K562 (cell line): ENCODE data around the gene CLEC3B. TPM values are rescaled to one million over a fixed set of nuclear protein-coding genes. Genes with fewer than 3 reads are reported as not detected.
A peak's percentile ranks its signal among the peaks of the same experiment; 100 is the strongest.

Experiments used
- ATF1 ChIP-seq, 2 experiments: fragments of 450-650 bp in 1 of 2; IDR thresholded peaks; 2 replicates each; pipeline ENCODE4 v1.6.1; 2016; ENCODE audit warnings: missing compliant biosample characterization in 1 of 2, missing genetic modification characterization in 1 of 2
- ATF7 ChIP-seq: fragments of 450-650 bp; IDR thresholded peaks from 2 replicates; pipeline ENCODE4 v1.7.1; 2014; ENCODE audit warnings: mild to moderate bottlenecking, moderate library complexity
- FOXA3 ChIP-seq, 2 experiments: fragments of 450-650 bp in 1 of 2; sonication (generic) in 1 of 2; formaldehyde crosslinking; IDR thresholded peaks in 1 of 2; conservative IDR thresholded peaks in 1 of 2; 2 replicates each; pipeline versions ENCODE4 v1.4.0 to v1.8.0; 2020 to 2022; ENCODE audit warnings: mild to moderate bottlenecking in 2 of 2, missing genetic modification reagents in 1 of 2
- FOXK2 ChIP-seq, 2 experiments: fragments of 450-650 bp; IDR thresholded peaks in 1 of 2; conservative IDR thresholded peaks in 1 of 2; 2 replicates each; pipeline ENCODE4 v1.6.1; 2016; ENCODE audit warnings: low read depth in 2 of 2, mild to moderate bottlenecking in 1 of 2
- HDAC3 ChIP-seq: fragments of 450-650 bp; IDR thresholded peaks from 2 replicates; pipeline ENCODE4 v1.6.1; 2018; ENCODE audit warnings: borderline replicate concordance, mild to moderate bottlenecking, moderate library complexity; ENCODE audit not compliant: partially characterized antibody
- IRF2 ChIP-seq: sonication (generic); formaldehyde crosslinking; IDR thresholded peaks from 2 replicates; pipeline ENCODE4 v1.8.1; 2022; ENCODE audit warnings: mild to moderate bottlenecking, missing genetic modification reagents
- L3MBTL2 ChIP-seq: fragments of 450-650 bp; IDR thresholded peaks from 2 replicates; pipeline ENCODE4 v1.6.1; 2016; ENCODE audit warnings: mild to moderate bottlenecking, moderate library complexity
- MXI1 ChIP-seq: IDR thresholded peaks from 2 replicates; pipeline ENCODE4 v1.6.1; 2011; ENCODE audit warnings: low read depth, mild to moderate bottlenecking, improper control_type of control experiment, low read length
- PURB ChIP-seq: sonication (generic); formaldehyde crosslinking; IDR thresholded peaks from 2 replicates; pipeline ENCODE4 v1.9.0; 2021; ENCODE audit warnings: low read depth, mild to moderate bottlenecking, missing genetic modification reagents
- RFX1 ChIP-seq: fragments of 450-650 bp; IDR thresholded peaks from 2 replicates; pipeline ENCODE4 v1.6.1; 2016; ENCODE audit warnings: mild to moderate bottlenecking, moderate library complexity
- SMAD4 ChIP-seq: fragments of 250-450 bp; sonication (Bioruptor Pico); conservative IDR thresholded peaks from 2 replicates; pipeline ENCODE4 v1.8.0; 2021; ENCODE audit warnings: inconsistent platforms, mild to moderate bottlenecking, moderate library complexity
- YBX1 ChIP-seq: fragments of 450-650 bp; IDR thresholded peaks from 2 replicates; pipeline ENCODE4 v1.7.1; 2016; ENCODE audit warnings: mild to moderate bottlenecking
- ZNF263 ChIP-seq: sonication (generic); formaldehyde crosslinking; IDR thresholded peaks from 2 replicates; pipeline ENCODE4 v1.8.0; 2022; ENCODE audit warnings: mild to moderate bottlenecking, missing genetic modification reagents, borderline replicate concordance
- polyA plus RNA-seq, 8 experiments: library from polyadenylated mRNA; depleted of rRNA in 4 of 8; stranded (reverse) in 5 of 8; unstranded in 3 of 8; fragments of >200 nt; fragmentation: Nextera tagmentation in 2 of 8; fragmentation: Illumina TruSeq in 1 of 8; extraction: Ambion mirVana in 2 of 8; extraction: Trizol in 1 of 8; gene quantifications; 2 replicates each; pipeline versions ENCODE4 v1.2.1 to v1.2.3, GENCODE V29; 2011 to 2014; ENCODE audit warnings: inconsistent platforms in 1 of 8, missing spikeins in 1 of 8
- total RNA-seq, 7 experiments: library from RNA; depleted of rRNA in 6 of 7; stranded (reverse); fragments of >200 nt in 6 of 7; fragmentation: Illumina TruSeq in 2 of 7; extraction: Trizol in 2 of 7; gene quantifications; 2 replicates each; pipeline versions ENCODE4 v1.2.1 to v1.2.3, GENCODE V29; 2011 to 2021; ENCODE audit warnings: low replicate concordance in 1 of 7
- TF ChIP-seq, protein P1 (sequence below), 2 experiments: fragments of 450-650 bp; IDR thresholded peaks; 2 replicates each; pipeline ENCODE4 v1.6.1; 2016; ENCODE audit warnings: mild to moderate bottlenecking in 2 of 2, borderline replicate concordance in 1 of 2, low read depth in 1 of 2, moderate library complexity in 1 of 2
- TF ChIP-seq, protein P2 (sequence below): fragments of 450-650 bp; IDR thresholded peaks from 2 replicates; pipeline ENCODE4 v1.6.1; 2016; ENCODE audit warnings: antibody characterized with exemption
- TF ChIP-seq, protein P3 (sequence below): fragments of 200-400 bp; formaldehyde crosslinking; IDR thresholded peaks from 2 replicates; pipeline ENCODE4 v1.6.1; 2017; ENCODE audit warnings: mild to moderate bottlenecking, low read depth, low read length, moderate library complexity

The CLEC3B gene
- total and polyA plus RNA-seq, 9 of the 15 experiments (the other 6 are each of a cell fraction or from before 2014, with no cell fraction given) = not detected

DNA sequence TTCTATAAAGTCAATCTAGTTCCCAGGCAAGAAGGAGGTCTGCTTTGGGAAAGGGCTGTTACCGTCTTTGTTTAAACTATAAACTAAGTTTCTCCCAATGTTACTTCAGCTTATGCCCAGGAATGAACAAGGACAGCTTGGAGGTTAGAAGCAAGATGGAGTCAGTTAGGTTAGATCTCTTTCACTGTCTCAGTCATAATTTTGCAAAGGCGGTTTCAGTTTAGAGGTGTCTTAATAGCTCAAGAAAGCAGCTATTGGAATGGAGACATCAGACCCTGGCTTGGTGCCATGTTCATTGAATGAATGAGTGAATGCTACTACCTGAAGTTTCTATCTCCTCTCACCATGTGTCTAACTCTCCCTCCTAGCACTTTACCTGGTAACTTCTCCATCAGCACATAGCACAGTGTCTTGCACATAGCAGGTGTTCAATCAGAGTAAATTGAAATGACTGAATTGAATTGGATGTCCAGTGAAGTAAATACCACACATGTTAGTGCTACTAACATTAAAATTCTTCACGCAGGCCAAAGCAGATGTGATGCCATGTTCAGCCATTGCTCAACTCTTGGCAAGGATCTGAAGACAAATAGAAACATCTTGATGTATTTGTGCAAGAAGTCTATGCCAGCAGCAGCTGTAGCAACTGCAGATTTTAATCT lies 28.2 kb downstream of the CLEC3B start (continued):
- TF ChIP-seq PURB (CRISPR knock-in tag) (no peak), ATF7 (no peak), FOXA3 (CRISPR knock-in tag; conservative IDR thresholded peaks at IDR 0.05 in 1 of 2, IDR thresholded peaks at IDR 0.05 in 1 of 2) (0 out of 4 replicates have a peak, but pooled peaks of 1 of the 2 experiments have one; percentile 5), MXI1 (no peak), HDAC3 (no peak), SMAD4 (CRISPR knock-in tag) (peak; percentile 99), ATF1 (CRISPR knock-in tag; IDR thresholded peaks at IDR 0.05) (no peak), ATF1 (tag; IDR thresholded peaks at IDR 0.05) (peak; percentile 60; the same call in 1 of the 2 replicates), L3MBTL2 (no peak), IRF2 (CRISPR knock-in tag) (no peak), ZNF263 (no peak), RFX1 (no peak), YBX1 (no peak), FOXK2 (conservative IDR thresholded peaks at IDR 0.05 in 1 of 2, IDR thresholded peaks at IDR 0.05 in 1 of 2; ENCODE audit: low read depth in 2 of 2) (no peak)
- TF ChIP-seq, protein P1, sequence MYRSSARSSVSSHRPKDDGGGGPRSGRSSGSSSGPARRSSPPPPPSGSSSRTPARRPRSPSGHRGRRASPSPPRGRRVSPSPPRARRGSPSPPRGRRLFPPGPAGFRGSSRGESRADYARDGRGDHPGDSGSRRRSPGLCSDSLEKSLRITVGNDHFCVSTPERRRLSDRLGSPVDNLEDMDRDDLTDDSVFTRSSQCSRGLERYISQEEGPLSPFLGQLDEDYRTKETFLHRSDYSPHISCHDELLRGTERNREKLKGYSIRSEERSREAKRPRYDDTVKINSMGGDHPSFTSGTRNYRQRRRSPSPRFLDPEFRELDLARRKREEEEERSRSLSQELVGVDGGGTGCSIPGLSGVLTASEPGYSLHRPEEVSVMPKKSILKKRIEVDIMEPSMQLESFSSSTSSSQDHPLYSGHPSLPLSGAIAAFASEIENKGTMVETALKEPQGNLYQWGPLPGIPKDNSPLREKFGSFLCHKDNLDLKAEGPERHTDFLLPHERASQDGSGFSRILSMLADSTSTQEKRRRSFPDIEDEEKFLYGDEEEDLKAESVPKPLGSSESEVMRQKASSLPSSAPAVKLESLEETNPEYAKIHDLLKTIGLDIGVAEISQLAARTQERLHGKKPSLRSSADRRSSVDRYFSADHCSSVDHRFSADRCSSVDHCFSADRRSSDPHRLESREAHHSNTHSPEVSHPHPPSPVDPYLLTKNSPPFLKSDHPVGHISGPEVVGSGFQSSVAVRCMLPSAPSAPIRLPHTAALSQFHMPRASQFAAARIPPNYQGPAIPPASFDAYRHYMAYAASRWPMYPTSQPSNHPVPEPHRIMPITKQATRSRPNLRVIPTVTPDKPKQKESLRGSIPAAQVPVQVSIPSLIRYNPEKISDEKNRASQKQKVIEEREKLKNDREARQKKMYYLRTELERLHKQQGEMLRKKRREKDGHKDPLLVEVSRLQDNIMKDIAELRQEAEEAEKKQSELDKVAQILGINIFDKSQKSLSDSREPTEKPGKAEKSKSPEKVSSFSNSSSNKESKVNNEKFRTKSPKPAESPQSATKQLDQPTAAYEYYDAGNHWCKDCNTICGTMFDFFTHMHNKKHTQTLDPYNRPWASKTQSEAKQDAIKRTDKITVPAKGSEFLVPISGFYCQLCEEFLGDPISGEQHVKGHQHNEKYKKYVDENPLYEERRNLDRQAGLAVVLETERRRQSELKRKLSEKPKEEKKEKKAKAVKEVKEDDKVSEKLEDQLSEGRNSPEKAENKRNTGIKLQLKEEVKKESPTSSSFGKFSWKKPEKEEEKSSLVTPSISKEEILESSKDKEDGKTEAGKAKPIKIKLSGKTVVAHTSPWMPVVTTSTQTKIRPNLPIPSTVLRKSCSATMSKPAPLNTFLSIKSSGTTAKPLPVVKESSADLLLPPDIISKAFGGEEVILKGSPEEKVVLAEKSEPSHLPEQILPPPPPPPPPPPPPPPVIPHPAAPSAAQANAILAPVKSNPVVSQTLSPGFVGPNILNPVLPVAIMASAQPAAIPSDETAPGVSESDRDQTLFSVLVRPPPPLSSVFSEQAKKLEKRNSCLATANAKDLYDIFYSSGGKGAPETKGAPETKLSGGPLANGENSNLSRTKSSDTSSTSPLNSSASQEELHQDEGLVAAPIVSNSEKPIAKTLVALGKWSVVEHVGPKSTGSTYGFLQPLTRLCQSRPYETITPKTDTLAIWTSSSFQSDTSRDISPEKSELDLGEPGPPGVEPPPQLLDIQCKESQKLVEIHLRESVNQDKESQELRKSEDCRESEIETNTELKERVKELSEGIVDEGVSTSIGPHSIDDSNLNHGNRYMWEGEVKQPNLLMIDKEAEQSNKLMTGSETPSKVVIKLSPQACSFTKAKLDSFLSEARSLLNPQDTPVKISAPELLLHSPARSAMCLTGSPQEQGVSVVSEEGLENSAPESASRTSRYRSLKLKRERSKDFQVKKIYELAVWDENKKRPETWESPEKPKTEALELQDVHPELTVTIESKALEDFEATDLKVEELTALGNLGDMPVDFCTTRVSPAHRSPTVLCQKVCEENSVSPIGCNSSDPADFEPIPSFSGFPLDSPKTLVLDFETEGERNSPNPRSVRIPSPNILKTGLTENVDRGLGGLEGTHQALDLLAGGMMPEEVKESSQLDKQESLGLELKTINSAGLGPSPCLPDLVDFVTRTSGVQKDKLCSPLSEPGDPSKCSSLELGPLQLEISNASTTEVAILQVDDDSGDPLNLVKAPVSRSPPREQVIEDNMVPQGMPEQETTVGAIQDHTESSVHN (IDR thresholded peaks at IDR 0.05; ENCODE audit: borderline replicate concordance in 1 of 2, low read depth in 1 of 2) = no peak; a peak in 1 of 4 replicates
- TF ChIP-seq, protein P2, sequence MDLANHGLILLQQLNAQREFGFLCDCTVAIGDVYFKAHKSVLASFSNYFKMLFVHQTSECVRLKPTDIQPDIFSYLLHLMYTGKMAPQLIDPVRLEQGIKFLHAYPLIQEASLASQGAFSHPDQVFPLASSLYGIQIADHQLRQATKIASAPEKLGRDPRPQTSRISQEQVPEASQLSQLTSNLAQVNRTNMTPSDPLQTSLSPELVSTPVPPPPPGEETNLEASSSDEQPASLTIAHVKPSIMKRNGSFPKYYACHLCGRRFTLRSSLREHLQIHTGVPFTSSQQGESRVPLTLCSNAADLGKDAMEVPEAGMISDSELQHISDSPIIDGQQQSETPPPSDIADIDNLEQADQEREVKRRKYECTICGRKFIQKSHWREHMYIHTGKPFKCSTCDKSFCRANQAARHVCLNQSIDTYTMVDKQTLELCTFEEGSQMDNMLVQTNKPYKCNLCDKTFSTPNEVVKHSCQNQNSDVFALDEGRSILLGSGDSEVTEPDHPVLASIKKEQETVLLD = no peak; the same call in 1 of the 2 replicates
- TF ChIP-seq, protein P3, sequence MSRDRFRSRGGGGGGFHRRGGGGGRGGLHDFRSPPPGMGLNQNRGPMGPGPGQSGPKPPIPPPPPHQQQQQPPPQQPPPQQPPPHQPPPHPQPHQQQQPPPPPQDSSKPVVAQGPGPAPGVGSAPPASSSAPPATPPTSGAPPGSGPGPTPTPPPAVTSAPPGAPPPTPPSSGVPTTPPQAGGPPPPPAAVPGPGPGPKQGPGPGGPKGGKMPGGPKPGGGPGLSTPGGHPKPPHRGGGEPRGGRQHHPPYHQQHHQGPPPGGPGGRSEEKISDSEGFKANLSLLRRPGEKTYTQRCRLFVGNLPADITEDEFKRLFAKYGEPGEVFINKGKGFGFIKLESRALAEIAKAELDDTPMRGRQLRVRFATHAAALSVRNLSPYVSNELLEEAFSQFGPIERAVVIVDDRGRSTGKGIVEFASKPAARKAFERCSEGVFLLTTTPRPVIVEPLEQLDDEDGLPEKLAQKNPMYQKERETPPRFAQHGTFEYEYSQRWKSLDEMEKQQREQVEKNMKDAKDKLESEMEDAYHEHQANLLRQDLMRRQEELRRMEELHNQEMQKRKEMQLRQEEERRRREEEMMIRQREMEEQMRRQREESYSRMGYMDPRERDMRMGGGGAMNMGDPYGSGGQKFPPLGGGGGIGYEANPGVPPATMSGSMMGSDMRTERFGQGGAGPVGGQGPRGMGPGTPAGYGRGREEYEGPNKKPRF = no peak
